ENCODE measurements around the gene TPCN2.
"Not testable (repeated sequence)": the region's sequence is repeated elsewhere in the genome, so short reads cannot be mapped to it uniquely, and the experiment has no call there.

Gene TPCN2

GRCh38 chr11:69076129-69076791, 27.5 kb downstream of the TPCN2 start:
- no peak for DNase-seq (ENCODE audit: low read depth)

- DNase-seq (ENCODE audit: low read depth): not testable (repeated sequence)
Measured at GRCh38 chr11:69076977-69077376, 28.2 kb downstream of the TPCN2 start.

GRCh38 chr11:69078508-69078907, 29.8 kb downstream of the TPCN2 start:
- DNase-seq (ENCODE audit: low read depth): no peak

- no peak for DNase-seq (ENCODE audit: low read depth)
Measured at GRCh38 chr11:69078930-69079605, 30.3 kb downstream of the TPCN2 start.

DNA sequence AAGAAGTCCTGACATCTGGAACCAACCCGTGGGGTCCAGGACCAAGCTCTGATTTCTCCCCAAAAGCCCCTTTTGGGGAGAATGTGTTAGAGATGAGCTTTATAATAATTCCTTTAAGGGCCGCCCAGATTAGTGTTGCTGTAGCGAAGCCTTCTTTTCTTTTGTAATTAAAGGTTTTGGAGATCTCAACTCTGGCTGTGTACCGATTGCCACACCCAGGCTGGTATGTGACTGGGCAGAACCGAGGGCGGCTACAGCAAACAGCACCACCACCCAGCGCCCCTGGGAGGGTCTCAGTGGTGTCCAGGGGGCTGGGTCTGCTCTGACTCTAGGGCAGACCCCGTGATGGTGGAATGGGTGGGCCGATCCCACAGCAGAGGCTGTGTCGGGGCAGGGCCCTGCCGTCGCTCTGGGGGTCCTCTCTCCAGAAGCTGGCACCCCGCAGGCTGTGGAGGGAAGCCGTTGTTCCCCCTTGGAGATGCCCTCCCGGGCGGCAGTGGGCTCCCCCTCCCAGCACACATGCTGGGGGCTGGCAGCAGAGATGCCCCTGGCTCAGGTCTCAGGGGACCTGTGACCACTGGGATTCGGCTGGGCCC, 31.0 kb downstream of the TPCN2 start:
- no peak for DNase-seq (ENCODE audit: low read depth)

DNA sequence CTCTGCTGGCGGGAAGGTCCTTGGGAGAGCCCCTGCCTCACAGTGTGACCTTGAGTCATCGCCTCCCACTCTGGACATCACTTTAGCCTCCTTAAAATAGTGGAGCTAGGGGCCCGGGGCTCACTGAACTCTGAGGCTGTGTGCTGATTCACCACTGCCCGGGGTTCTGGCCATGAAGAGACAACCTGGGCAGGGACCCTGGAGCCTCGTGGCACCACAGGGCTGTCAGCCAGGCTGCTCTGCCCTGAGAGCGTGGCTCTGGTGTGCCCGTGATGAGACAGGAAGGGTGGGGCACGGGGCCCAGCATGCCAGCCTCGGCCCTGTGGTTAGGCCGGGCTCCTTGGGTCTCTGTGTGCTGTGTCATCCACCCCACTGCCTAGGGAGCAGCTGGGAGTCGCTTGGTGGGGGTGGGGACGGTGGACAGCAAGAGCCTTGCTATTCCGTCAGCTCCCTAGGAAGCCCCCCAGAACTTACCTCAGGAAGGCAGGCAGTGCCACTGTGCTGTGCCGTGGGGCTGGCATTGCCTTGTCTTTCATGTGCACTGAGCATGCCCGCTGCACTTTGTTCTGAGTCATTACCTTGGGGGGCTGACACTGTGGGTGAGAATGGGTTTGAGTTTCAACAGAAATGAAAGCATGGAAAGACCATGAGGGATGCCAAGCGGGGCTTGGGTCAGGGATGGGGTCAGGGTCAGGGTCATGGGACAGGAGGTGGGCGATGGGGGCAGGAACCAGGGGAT, 31.7 kb downstream of the TPCN2 start:
- no peak for DNase-seq (ENCODE audit: low read depth)

GRCh38 chr11:69081180-69081579, 32.4 kb downstream of the TPCN2 start:
- no peak for DNase-seq (ENCODE audit: low read depth)

DNA sequence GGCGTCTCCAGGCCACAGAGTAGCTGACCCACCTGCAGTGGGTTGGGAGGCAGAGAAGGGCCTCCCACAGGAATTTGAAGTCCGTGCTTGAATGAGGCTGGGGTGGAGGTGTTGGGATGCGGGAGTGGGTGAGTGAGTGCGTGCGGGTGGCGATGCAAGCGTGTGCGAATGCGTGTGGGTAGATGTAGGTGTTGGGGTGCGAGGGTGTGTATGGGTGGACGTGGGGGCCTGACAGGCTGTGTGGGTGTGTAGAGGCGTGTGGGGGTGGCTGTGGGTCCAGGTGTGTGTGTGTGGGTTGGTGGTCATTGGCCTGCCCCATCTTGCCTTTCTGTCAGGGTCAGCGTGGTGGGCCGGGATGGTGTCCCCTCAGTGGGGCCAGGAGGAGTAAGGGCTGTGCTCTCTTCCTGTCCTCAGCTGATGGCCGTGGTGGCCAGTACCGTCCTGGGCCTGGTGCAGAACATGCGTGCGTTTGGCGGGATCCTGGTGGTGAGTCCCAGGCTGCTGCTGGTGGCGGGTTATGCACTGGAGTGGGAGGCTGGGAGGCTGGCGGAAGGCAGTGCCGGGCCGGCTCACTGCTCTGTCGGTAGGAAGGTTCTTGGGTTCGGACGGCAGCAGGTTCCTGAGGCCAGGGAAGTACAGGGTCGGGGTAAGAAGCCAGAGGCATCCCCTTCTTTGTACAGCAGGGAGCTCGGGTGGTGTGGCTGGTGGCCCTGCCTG, 35.0 kb downstream of the TPCN2 start:
- DNase-seq (ENCODE audit: low read depth): no peak

DNA sequence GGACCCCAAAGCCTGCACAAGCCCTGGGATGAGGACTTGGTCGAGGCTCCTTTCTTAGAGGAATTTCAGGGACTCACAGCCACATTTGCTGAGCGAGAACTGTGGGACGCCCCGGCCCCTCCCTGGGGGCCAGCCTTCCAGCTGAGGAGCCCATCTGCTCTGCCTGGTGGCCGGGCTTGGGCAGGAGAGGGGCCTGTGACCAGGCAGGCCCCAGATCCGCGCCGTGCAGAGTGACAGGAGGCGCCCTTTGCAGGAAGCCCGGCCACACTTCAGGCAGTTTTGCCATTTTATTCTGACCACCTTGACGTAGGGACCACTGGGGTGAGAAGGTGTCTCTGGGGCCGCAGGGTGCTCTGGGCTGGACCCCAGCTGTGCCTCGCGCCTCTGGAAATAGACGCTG, 35.6 kb downstream of the TPCN2 start:
- no peak for DNase-seq (ENCODE audit: low read depth)

GRCh38 chr11:69085490-69086095, 36.9 kb downstream of the TPCN2 start:
- DNase-seq (ENCODE audit: low read depth): no peak

DNA sequence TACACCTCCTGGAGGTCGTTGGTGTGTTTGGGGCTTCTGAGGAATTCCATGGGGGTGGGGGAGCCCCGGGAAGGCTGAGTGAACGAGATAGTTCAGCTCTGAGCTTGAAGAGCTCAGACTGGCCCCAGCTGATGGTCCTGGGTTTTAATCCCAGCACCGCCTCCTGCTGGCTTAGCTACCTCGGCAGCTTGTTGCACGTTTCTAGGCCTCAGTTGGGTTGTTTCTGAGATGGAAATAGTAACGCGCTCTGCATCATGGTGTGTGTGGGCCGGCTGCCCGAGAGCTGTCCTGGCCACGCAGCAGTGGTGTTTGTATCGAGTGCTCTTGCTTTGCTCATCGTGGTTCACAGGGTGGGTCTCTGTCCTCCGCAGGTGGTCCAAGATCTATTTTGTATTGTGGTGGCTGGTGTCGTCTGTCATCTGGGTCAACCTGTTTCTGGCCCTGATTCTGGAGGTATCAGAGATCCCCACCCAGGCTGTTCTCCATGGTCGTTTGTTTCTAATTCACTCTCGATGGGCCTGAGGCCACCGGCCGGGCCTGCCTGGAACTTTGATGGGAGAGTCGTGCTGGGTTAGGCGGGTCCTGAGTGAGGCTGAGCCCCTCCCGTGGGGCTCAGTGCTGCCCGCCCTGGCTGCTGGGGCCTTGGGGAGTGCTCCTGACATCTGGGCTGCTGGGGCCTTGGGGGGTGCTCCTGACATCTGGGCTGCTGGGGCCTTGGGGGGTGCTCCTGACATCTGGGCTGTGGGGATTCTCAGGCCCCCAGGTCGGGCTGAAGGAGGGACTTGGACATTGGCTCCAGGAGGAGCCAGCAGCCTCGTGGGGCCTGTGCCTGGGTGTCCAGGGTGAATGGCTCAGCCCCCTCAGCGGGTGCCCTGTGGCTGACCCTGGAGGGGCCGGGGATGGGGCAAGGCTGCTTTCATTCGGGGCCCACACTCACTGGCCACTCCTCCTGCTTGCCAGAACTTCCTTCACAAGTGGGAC, 37.7 kb downstream of the TPCN2 start:
- no peak for DNase-seq (ENCODE audit: low read depth)

DNA sequence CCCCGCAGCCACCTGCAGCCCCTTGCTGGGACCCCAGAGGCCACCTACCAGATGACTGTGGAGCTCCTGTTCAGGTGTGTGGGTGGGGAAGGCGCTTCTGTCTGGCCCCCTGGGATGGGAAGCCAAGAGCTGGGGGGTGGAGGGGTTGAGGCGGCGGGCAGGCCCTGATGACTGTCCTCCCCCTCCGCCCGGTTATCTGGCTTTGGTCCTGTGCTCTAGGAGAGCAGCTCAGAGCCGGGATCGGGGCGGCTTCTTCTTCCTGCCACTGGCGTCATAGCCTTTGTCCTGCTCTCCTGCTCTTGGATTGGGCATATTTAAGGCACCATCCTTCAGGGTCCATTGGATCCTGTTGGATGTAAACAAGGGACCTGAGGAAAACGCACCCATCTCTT, 38.4 kb downstream of the TPCN2 start:
- no peak for DNase-seq (ENCODE audit: low read depth)

GRCh38 chr11:69087811-69088210, 39.1 kb downstream of the TPCN2 start:
- DNase-seq (ENCODE audit: low read depth): no peak

DNA sequence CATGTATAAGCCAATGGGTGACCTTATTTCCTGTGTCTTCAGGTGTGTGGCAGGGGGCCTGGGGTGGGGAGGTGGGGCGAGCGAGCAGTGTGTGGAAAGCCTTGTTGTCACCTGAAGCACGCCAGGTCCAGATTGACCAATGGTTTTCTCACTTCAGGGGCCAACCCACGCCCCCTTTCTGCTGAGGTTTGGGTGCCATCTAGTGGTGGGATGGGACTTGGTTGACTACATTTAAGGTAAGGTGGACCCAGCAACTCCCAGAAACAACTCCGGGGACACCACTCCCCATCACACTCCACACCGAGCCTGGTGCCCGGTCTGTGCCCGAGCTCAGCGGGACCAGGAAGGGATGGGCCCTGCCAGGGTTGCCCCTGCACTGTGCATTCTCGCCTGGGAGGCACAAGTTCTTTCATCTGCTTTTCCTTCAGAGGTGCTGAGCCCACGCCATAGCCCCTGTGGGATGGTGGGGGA, 40.0 kb downstream of the TPCN2 start:
- DNase-seq (ENCODE audit: low read depth): peak; percentile 20

GRCh38 chr11:69089258-69089657, 40.5 kb downstream of the TPCN2 start:
- DNase-seq (ENCODE audit: low read depth): no peak

GRCh38 chr11:69091638-69092165, 43.0 kb downstream of the TPCN2 start:
- DNase-seq (ENCODE audit: low read depth): no peak

- no peak for DNase-seq (ENCODE audit: low read depth)
Measured at GRCh38 chr11:69092263-69092662, 43.5 kb downstream of the TPCN2 start.

- no peak for DNase-seq (ENCODE audit: low read depth)
Measured at GRCh38 chr11:69093106-69093505, 44.4 kb downstream of the TPCN2 start.

GRCh38 chr11:69094111-69094914, 45.6 kb downstream of the TPCN2 start:
- no peak for DNase-seq (ENCODE audit: low read depth)

All from activated gamma-delta T cell treated with anti-CD3 and anti-CD28 coated beads, Interleukin-2, amount 50 U/mL, for 16 hours (primary cell).